ENCODE results near the gene GALNT1. TPM values are rescaled to one million over a fixed set of nuclear protein-coding genes. Genes with fewer than 3 reads are reported as not detected.

Gene GALNT1
- total RNA-seq (2022; extraction: Qiagen RNA extraction; ENCODE audit: low read depth), result 48.9 to 68.6 TPM (median 55.8 TPM) in 5 replicates

GRCh38 chr18:35581546-35581897 is at the start of gene GALNT1:
Gene GALNT1 (plus strand): TSS chr18:35581740. CDS start chr18:35654663, 72,923 bp downstream.

Other genes starting within 250 kb of the GALNT1 start
- gene ZNF24, start 237.3 kb upstream of the GALNT1 start, total RNA-seq (2022; extraction: Qiagen RNA extraction; ENCODE audit: low read depth), result 11.8 to 13.0 TPM (median 12.5 TPM) in 5 replicates
- 0.56 to 1.0 TPM (median 0.69 TPM) in 5 replicates for gene ZNF396, start 204.4 kb upstream of the GALNT1 start, total RNA-seq (2022; extraction: Qiagen RNA extraction; ENCODE audit: low read depth)
- gene INO80C, start 83.8 kb upstream of the GALNT1 start, total RNA-seq (2022; extraction: Qiagen RNA extraction; ENCODE audit: low read depth), result 20.9 to 25.7 TPM (median 23.4 TPM) in 5 replicates

All from A549 treated with CpdA at 1 μM for 4 hours (cell line).